ENCODE measurements around the gene DTX3. TPM values are rescaled to one million over a fixed set of nuclear protein-coding genes. Genes with fewer than 3 reads are reported as not detected.
"Not testable (repeated sequence)": the region's sequence is repeated elsewhere in the genome, so short reads cannot be mapped to it uniquely, and the experiment has no call there.

The DTX3 gene
- total RNA-seq, 1 donor from 2014 or later = 18.3 TPM

DNA sequence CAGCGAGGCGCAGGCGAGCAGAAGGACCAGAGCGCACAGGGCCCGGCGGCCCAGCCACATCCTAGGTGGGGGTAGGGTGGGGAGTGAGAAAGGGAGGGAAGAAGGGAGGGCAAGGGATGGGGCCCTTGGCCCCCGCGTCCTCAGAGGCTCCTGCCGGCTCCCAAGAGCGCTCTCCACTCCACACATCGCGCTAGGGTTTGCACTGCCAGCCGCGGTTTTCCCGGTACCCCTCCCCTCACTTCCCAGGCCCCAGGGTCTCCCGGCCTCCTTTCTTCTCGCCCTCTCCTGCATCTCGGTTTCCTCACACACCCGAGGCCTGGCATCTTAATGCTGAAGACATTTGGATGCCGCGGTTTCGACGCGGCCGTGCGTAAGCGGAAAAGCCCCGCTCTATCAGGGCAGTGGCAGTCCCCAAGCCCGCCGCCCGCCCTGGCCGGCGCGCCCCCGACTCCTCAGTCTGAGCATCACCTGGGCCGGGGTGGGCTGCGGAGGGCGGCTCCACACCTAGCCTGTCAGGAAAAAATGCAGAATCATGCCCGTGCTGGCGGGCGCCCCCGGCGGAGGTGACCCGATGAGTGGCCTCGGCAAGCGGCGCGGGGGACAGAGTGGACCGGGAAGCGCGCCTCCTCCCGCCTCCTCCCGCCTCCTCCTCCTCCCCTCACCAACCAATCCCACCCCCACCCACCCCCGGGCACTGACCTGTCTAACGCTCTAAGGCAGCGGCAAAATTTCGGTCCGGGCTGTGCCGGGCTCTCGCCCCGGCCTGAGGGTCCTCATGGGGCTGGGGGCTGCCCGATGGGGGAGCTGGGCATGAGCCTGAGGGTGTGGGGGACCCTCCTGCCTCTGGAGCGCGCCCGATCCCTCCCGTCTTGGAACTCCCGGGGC is 27.7 kb downstream of the DTX3 start:
- H3K4me1 Mint-ChIP-seq = peaks cover 11% of the 10 kb centered on the region
- no peaks in the 10 kb centered on the region for H3K9me3 Mint-ChIP-seq
- H3K27me3 Mint-ChIP-seq = peaks cover 61% of the 10 kb centered on the region
- H3K36me3 Mint-ChIP-seq (ENCODE audit: low read depth) = peaks cover 3% of the 10 kb centered on the region
- H3K27ac Mint-ChIP-seq = no peak overlapping the region
- peak; percentile 76 for DNase-seq
- H3K4me3 Mint-ChIP-seq = peak overlapping the region; percentile 84
- intact Hi-C loops (cut with micrococcal nuclease) = loop anchor here (2.0 to 5.0 kb wide), 3 partner anchors 42 to 112 kb away; partner anchors contain the start of genes OS9, PIP4K2C and TSPAN31

DNA sequence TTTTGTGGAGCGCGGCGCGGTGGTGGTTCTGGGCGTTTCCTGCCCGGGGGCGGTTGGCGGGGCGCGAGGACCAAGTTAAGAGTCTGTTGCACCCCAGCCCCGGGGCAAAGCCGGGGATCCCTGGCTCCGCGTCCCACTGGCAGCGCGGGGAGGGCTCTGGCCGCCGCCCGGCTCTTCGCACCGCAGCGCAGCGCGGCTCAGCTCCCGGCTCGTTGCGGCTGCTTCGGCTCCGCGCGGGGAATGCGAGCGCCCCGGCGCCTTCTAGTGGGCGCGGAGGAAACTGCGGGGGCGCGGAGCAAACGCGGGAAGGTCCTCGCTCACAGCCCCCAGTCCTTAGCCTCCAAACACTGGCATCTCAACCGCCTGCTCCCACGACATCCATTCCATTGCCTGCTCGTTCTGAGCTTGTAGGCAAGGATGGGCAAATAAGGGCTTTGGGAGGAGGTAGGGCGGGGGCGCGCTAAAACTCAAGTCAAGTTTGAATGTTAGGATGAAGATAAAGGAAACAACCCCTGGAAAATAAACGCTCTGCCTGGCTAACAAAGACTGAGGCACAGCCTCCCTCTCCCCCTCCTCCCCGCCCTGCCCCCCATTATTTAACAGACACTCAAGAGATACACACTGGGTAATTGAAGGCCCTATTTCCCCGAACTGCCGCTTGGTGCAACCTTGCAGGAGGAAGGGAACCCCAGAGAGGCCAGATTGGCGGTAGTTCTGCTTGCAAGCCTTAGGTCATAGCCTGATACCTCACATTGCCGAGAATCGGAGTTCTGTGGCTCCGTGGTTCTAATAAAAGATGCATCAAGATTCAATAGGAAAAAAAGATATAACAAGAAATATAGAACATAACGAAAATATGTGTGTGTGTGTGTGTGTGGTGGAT is 28.6 kb downstream of the DTX3 start, which contains the start of gene B4GALNT1:
Gene B4GALNT1, minus strand, starts transcription at position 244 of the 883 bp plus-strand sequence. CDS start 1,069 bp downstream, outside the sequence.
- intact Hi-C loops (cut with micrococcal nuclease) = loop anchor here (2.0 to 5.0 kb wide), 3 partner anchors 42 to 112 kb away; partner anchors contain the start of genes OS9, PIP4K2C and TSPAN31
- peaks cover 3% of the 10 kb centered on the region for H3K36me3 Mint-ChIP-seq (ENCODE audit: low read depth)
- no peaks in the 10 kb centered on the region for H3K9me3 Mint-ChIP-seq
- H3K4me1 Mint-ChIP-seq = peaks cover 8% of the 10 kb centered on the region
- H3K27me3 Mint-ChIP-seq = peaks cover 57% of the 10 kb centered on the region
- DNase-seq = peak; percentile 92
- peak within 1 kb of the TSS; percentile 84 for H3K4me3 Mint-ChIP-seq
- H3K27ac Mint-ChIP-seq = no peak within 1 kb of the TSS

DNA sequence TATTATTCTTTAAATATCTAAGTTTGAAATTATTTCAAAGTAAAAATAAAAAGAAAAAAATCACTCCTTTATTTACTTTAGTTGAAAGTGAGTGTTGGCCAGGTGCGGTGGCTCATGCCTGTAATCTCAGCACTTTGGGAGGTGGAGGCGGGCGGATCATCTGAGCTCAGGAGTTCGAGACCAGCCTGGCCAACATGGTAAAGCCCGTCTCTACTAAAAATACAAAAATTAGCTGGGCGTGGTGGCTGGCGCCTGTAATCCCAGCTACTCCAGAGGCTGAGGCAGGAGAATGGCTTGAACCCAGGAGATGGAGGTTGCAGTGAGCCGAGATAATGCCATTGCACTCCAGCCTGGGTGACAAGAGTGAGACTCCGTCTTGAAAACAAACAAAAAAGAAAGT is 32.1 kb downstream of the DTX3 start:
- H3K27ac Mint-ChIP-seq; H3K4me3 Mint-ChIP-seq; H3K9me3 Mint-ChIP-seq; intact Hi-C loops (cut with micrococcal nuclease); H3K36me3 Mint-ChIP-seq (ENCODE audit: low read depth); H3K4me1 Mint-ChIP-seq: not testable (repeated sequence)
- H3K27me3 Mint-ChIP-seq = peaks cover 36% of the 10 kb centered on the region
- DNase-seq = peak; percentile 28

DNA sequence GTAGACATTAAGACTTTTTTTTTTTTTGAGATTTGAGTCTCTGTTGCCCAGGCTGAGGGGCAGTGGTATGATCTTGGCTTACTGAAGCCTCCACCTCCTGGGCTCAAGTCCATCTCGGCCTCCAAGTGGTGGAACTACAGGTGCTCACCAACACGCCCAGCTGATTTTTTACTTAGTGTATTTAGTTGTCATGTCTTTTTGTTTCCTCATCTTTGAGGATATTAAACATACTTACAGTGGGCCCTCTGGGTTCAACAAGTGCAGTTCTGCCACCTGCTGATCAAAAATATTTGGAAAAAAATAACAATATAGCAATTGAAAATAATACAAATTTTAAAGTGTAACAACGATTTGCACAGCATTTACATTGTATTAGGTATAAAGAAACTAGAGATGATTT is 32.7 kb downstream of the DTX3 start:
- peak; percentile 30 for DNase-seq
- peaks cover 34% of the 10 kb centered on the region for H3K27me3 Mint-ChIP-seq
- intact Hi-C loops (cut with micrococcal nuclease) = no loop called here
- H3K27ac Mint-ChIP-seq = no peak overlapping the region
- H3K4me3 Mint-ChIP-seq = no peak overlapping the region
- H3K36me3 Mint-ChIP-seq (ENCODE audit: low read depth) = no peaks in the 10 kb centered on the region
- peaks cover 6% of the 10 kb centered on the region for H3K4me1 Mint-ChIP-seq
- no peaks in the 10 kb centered on the region for H3K9me3 Mint-ChIP-seq

DNA sequence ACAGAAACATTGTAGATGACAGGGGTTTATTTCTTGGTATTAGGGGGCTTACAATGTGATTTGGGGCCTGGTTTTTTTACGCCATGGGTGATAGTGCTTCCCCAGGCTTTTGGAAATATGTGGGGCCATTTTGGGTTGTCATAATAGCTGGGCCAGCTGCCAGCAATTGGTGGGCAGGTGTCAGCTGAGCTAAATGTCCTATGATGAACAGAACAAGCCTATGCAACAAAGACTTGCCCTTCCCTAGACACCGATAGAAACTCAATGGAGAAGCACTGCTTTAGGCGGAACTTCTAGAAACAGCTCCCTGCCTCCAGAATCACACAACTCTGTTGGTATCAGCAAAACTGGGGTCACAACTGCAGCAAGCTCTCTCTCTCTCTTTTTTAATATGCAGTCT is 33.5 kb downstream of the DTX3 start:
- Mint-ChIP-seq H3K9me3 (no peaks in the 10 kb centered on the region), H3K27ac (no peak overlapping the region)

DNA sequence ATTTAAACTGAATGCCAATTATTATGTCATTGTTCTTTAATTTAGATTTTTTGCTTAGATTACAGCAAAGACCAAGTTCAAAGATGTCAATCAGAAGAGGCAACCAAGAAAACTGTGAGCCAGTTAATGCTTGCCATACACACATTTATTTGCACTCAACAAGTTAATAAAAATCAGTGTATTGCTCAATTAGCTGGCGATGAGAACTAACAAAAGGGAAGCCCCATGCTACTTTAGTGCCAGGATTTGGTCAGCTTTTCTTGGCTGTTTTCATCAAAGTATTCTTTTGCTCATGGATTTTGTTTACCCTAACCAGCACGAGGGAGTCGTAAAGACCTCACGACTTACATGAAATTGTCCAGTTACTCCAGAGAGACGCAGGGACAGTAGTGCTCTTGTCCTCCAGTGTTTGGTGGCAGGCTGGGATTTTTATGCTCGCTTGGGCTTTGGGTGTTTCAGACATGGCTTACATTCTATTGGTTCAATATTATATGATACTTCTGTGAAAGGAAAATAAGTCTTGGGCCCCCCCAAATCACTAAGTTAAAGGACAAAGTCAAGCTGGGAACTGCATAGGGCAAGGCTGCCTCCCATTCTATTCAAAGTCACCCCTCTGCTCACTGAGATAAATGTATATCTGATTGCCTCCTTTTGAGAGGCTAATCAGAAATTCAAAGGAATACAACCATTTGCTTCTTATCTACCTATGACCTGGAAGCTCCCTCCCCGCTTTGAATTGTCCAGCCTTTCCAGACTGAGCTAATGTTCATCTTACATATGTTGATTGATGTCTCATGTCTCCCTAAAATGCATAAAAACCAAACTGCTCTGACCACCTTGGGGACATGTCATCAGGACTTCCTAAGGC is 35.8 kb downstream of the DTX3 start:
- intact Hi-C loops (cut with micrococcal nuclease) = no loop called here
- no peaks in the 10 kb centered on the region for H3K4me1 Mint-ChIP-seq
- H3K27me3 Mint-ChIP-seq = peaks cover 21% of the 10 kb centered on the region

More for the DNA sequence above, 33.5 kb downstream of the DTX3 start:
- Mint-ChIP-seq H3K36me3 (ENCODE audit: low read depth) (no peaks in the 10 kb centered on the region), H3K27me3 (peaks cover 34% of the 10 kb centered on the region), H3K4me3 (no peak overlapping the region), H3K4me1 (peaks cover 5% of the 10 kb centered on the region)
- peak; percentile 42 for DNase-seq
- intact Hi-C loops (cut with micrococcal nuclease) = no loop called here

DNA sequence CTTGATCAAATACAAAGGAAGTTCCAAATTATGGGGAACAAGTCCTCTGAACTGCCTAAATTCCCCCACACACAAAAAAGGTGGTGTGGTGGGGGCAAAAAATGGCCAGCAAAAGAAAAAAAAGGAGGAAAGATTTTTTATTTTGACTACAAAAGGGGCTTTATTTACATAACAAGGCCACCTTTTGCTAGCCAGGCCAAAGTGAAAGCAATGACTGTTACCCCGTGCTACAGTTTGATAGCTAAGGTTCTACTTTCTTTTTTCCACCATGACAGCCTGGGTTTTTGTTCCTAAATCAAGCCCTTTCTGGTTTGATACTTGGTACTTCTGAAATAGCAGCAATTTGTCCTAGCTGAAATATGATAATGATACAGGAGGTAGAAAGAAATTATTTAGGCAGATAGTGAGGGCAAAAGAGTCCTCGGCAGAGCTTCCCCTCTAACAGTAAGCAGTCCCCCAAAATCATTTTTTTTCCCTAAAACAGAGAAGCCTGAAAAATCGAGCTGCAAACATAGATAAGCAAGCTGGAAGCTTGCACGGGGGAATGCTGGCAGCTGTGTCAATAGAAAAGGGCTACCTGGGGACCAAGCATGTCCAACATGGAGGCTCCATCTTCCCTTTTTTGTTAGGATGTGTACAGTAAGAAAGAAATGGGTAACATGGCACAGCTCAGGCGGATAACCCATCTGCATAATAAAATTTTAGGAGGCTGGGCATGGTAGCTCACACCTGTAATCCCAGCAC is 37.2 kb downstream of the DTX3 start:
- Mint-ChIP-seq H3K4me1 (no peaks in the 10 kb centered on the region), H3K27ac (no peak overlapping the region), H3K27me3 (peaks cover 20% of the 10 kb centered on the region), H3K4me3 (no peak overlapping the region), H3K9me3 (peaks cover 4% of the 10 kb centered on the region), H3K36me3 (ENCODE audit: low read depth) (no peaks in the 10 kb centered on the region)
- DNase-seq = peak; percentile 39
- intact Hi-C loops (cut with micrococcal nuclease) = no loop called here

More for the DNA sequence above, 35.8 kb downstream of the DTX3 start:
- no peak overlapping the region for H3K27ac Mint-ChIP-seq
- no peak overlapping the region for H3K4me3 Mint-ChIP-seq
- H3K9me3 Mint-ChIP-seq = peaks cover 4% of the 10 kb centered on the region
- no peaks in the 10 kb centered on the region for H3K36me3 Mint-ChIP-seq (ENCODE audit: low read depth)
- DNase-seq = peak; percentile 41

DNA sequence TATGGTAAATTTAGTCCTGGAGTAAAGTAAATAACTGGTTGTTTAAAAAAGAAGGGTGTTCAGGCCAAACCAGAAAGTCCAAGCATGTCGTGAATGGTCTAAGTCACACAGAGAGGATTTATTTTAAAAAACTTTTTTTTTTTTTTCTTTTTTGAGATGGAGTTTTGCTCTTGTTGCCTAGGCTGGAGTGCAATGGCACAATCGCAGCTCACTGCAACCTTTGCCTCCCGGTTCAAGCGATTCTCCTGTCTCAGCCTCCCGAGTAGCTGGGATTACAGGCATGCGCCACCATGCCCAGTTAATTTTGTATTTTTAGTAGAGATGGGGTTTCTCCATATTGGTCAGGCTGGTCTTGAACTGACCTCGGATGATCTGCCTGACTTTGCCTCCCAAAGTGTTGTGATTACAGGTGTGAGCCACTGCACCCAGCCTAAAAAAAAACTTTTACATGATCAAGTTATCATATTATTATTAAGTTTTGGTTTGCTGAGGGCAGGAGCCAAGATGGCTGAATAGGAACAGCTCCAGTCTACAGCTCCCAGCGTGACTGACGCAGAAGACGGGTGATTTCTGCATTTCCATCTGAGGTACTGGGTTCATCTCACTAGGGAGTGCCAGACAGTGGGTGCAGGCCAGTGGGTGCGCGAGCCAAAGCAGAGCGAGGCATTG is 41.5 kb downstream of the DTX3 start:
- H3K4me3 Mint-ChIP-seq; H3K27ac Mint-ChIP-seq; H3K4me1 Mint-ChIP-seq; DNase-seq; H3K36me3 Mint-ChIP-seq (ENCODE audit: low read depth); intact Hi-C loops (cut with micrococcal nuclease); H3K27me3 Mint-ChIP-seq; H3K9me3 Mint-ChIP-seq: not testable (repeated sequence)

DNA sequence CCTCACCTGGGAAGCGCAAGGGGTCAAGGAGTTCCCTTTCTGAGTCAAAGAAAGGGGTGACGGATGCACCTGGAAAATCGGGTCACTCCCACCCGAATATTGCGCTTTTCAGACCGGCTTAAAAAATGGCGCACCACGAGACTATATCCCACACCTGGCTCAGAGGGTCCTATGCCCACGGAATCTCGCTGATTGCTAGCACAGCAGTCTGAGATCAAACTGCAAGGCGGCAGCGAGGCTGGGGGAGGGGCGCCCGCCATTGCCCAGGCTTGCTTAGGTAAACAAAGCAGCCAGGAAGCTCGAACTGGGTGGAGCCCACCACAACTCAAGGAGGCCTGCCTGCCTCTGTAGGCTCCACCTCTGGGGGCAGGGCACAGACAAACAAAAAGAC is 42.0 kb downstream of the DTX3 start:
- DNase-seq; H3K4me3 Mint-ChIP-seq; H3K36me3 Mint-ChIP-seq (ENCODE audit: low read depth); H3K4me1 Mint-ChIP-seq; H3K27me3 Mint-ChIP-seq; H3K27ac Mint-ChIP-seq; H3K9me3 Mint-ChIP-seq; intact Hi-C loops (cut with micrococcal nuclease): not testable (repeated sequence)

DNA sequence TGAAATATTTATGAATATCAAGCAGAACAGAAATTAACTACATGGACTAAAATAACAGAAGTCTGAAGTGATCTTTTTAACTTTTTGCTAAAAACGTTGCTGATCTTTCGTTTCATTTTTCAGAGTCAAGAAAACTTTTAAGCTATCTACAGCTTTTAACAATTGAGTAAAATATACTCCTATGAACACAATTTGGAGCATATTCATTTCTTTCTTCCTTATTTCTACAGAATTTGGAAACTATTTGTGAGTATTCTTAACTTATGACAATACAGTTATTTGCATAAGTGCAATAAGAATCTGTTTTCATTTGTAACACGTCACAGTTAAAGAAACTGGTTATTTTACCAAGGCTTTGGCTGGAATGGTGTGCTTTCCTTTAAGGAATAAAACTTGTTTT is 49.4 kb downstream of the DTX3 start:
- H3K27me3 Mint-ChIP-seq = peaks cover 4% of the 10 kb centered on the region
- no peak overlapping the region for H3K27ac Mint-ChIP-seq
- H3K4me3 Mint-ChIP-seq = no peak overlapping the region
- no peak for DNase-seq
- no peaks in the 10 kb centered on the region for H3K36me3 Mint-ChIP-seq (ENCODE audit: low read depth)
- H3K9me3 Mint-ChIP-seq = no peaks in the 10 kb centered on the region
- no peaks in the 10 kb centered on the region for H3K4me1 Mint-ChIP-seq
- intact Hi-C loops (cut with micrococcal nuclease) = no loop called here

DNA sequence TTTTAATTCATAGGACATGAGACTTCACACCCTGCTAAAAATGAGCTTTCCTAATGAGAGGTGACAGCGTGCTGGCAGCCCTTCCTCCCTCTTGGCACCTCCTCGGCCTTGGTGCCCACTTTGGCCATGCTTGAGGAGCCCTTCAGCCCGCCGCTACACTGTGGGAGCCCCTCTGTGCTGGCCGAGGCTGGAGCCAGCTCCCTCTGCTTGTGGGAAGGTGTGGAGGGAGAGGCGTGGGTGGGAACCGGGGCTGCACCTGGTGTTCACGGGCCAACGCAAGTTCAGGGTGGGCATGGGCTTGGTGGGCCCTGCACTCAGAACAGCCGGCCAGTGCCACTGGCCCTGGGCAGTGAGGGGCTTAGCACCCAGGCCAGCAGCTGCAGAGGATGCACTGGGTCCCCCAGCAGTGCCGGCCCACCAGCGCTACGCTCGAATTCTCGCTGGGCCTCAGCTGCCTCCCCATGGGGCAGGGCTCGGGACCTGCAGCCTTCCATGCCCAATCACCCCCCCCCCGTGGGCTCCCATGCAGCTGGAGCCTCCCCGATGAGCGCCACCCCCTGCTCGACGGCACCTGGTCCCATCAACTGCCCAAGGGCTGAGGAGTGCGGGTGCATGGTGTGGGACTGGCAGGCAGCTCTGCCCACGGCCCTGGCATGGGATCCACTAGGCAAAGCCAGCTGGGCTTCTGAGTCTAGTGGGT is 51.1 kb downstream of the DTX3 start:
- H3K36me3 Mint-ChIP-seq (ENCODE audit: low read depth) = no peaks in the 10 kb centered on the region
- peaks cover 4% of the 10 kb centered on the region for H3K27me3 Mint-ChIP-seq
- intact Hi-C loops (cut with micrococcal nuclease) = no loop called here
- H3K4me3 Mint-ChIP-seq = no peak overlapping the region
- no peak overlapping the region for H3K27ac Mint-ChIP-seq
- no peak for DNase-seq
- no peaks in the 10 kb centered on the region for H3K9me3 Mint-ChIP-seq
- H3K4me1 Mint-ChIP-seq = no peaks in the 10 kb centered on the region

DNA sequence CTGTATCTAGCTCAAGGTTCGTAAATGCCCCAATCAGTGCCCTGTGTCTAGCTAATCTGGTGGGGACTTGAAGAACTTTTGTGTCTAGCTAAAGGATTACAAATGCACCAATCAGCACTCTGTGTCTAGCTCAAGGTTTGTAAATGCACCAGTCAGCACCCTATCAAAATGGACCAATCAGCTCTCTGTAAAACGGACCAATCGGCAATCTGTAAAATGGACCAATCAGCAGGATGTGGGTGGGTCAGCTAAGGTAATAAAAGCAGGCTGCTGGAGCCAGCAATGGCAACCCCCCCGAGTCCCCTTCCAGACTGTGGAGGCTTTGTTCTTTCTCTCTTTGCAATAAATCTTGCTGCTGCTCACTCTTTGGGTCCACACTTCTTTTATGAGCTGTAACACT is 51.8 kb downstream of the DTX3 start:
- H3K9me3 Mint-ChIP-seq; H3K27me3 Mint-ChIP-seq; H3K27ac Mint-ChIP-seq; intact Hi-C loops (cut with micrococcal nuclease); H3K4me1 Mint-ChIP-seq; H3K36me3 Mint-ChIP-seq (ENCODE audit: low read depth); H3K4me3 Mint-ChIP-seq: not testable (repeated sequence)
- DNase-seq = peak; percentile 37

Measured in activated CD4-positive, alpha-beta T cell treated with anti-CD3 and anti-CD28 coated beads, Interleukin-2, amount 10 ng/mL, durations not matched to agents 24 days and 14 days (primary cell).